HepG2 (cell line): Measurements from ENCODE around the gene MYO16. TPM values are rescaled to one million over a fixed set of nuclear protein-coding genes. Genes with fewer than 3 reads are reported as not detected.

ENCODE experiments used
- ATAC-seq: fragments of 200-7000 bp; cut with Tn5 transposase; 3 replicates; pipeline ENCODE4 v1.9.1; 2020; ENCODE audit warnings: mild to moderate bottlenecking, moderate library complexity
- BruUV-seq: library from RNA; stranded (reverse); fragments of 400-500 nt; replicated peaks from 2 replicates; lab custom pipeline; 2021; lab: Mats Ljungman, UMichigan
- CTCF ChIA-PET: fragments of 300-600 bp; formaldehyde crosslinking; extraction: SDS; loops from one replicate; lab custom pipeline; 2021; ENCODE audit warnings: low total read pairs, inconsistent platforms, low intra/inter-chr PET ratio; lab: Yijun Ruan, JAX
- POLR2A ChIA-PET: fragments of 350-600 bp; sonication (Branson Sonifier 250); formaldehyde crosslinking; loops from one replicate; lab custom pipeline; 2020; ENCODE audit warnings: antibody characterized with exemption, inconsistent platforms; lab: Yijun Ruan, JAX
- DNase-seq: peaks from one replicate; pipeline ENCODE4 v3.0.0-alpha.2; 2015; ENCODE audit warnings: low spot score
- FAIRE-seq: peaks from 3 replicates; lab custom pipeline; 2011; peaks lifted over from hg19 to GRCh38; lab: Jason Lieb, UNC
- H2AFZ ChIP-seq: one replicate; pipeline ENCODE4 v1.6.1; 2011; ENCODE audit warnings: low read length, inconsistent platforms
- H3K27ac ChIP-seq: fragments of 300-600 bp; 3 replicates; pipeline ENCODE4 v1.8.0; 2011; ENCODE audit warnings: mixed run types, mild to moderate bottlenecking, mixed read lengths, low read length, inconsistent platforms; ENCODE audit not compliant: insufficient read depth; ENCODE audit errors: extremely low read length
- H3K27me3 ChIP-seq, 2 experiments: fragments of 200-600 bp in 1 of 2; 2 replicates in 1 of 2; 3 replicates in 1 of 2; pipeline versions ENCODE4 v1.6.0 to v1.8.0; 2011; ENCODE audit warnings: low read length in 2 of 2, mild to moderate bottlenecking in 2 of 2, moderate library complexity in 2 of 2, inconsistent platforms in 1 of 2; ENCODE audit not compliant: insufficient read depth in 2 of 2, control insufficient read depth in 1 of 2
- H3K36me3 ChIP-seq, 2 experiments: fragments of 200-600 bp in 1 of 2; replicated peaks in 1 of 2; 2 replicates in 1 of 2; 3 replicates in 1 of 2; pipeline versions ENCODE4 v1.5.1 to v1.8.0; 2011; ENCODE audit warnings: low read length in 2 of 2, inconsistent platforms in 1 of 2; ENCODE audit not compliant: insufficient read depth in 2 of 2, control insufficient read depth in 1 of 2
- H3K4me1 ChIP-seq: 2 replicates; pipeline ENCODE4 v1.5.1; 2012; ENCODE audit warnings: low read length, inconsistent platforms; ENCODE audit not compliant: insufficient read depth
- H3K4me2 ChIP-seq: 2 replicates; pipeline ENCODE4 v1.6.0; 2011; ENCODE audit warnings: low read depth, low read length, inconsistent platforms
- H3K4me3 ChIP-seq, 3 experiments: fragments of 200-600 bp in 1 of 3; sonication (generic), shearing (Covaris generic) in 1 of 3; replicated peaks in 1 of 3; 2 replicates each; pipeline ENCODE4 v1.5.1; 2011 to 2016; ENCODE audit warnings: low read length in 3 of 3, inconsistent platforms in 2 of 3, low read depth in 2 of 3, mild to moderate bottlenecking in 2 of 3, control low read depth in 1 of 3, mixed read lengths in 1 of 3; ENCODE audit not compliant: insufficient read depth in 1 of 3
- H3K79me2 ChIP-seq: one replicate; pipeline ENCODE4 v1.6.1; 2011; ENCODE audit warnings: low read length, inconsistent platforms; ENCODE audit not compliant: insufficient read depth
- H3K9ac ChIP-seq: 2 replicates; pipeline ENCODE4 v1.6.0; 2011; ENCODE audit warnings: mild to moderate bottlenecking, low read depth, low read length, inconsistent platforms; ENCODE audit not compliant: insufficient read depth
- H3K9me3 ChIP-seq: 2 replicates; pipeline ENCODE4 v1.5.1; 2012; ENCODE audit warnings: mild to moderate bottlenecking, low read length
- H4K20me1 ChIP-seq: 2 replicates; pipeline ENCODE4 v1.6.0; 2011; ENCODE audit warnings: inconsistent platforms, mild to moderate bottlenecking, low read length, moderate library complexity; ENCODE audit not compliant: insufficient read depth
- FOXP4 ChIP-seq: sonication (generic); formaldehyde crosslinking; IDR thresholded peaks from 2 replicates; pipeline ENCODE4 v1.4.0; 2020; ENCODE audit warnings: missing genetic modification reagents
- HOXA9 ChIP-seq: sonication (generic); formaldehyde crosslinking; IDR thresholded peaks from 2 replicates; pipeline ENCODE4 v1.8.1; 2022; ENCODE audit warnings: missing genetic modification reagents, mild to moderate bottlenecking, moderate library complexity, borderline replicate concordance
- MNT ChIP-seq: fragments of 450-650 bp; IDR thresholded peaks from 2 replicates; pipeline ENCODE4 v1.6.1; 2016
- RBFOX2 ChIP-seq: fragments of 200-400 bp; formaldehyde crosslinking; IDR thresholded peaks from 2 replicates; pipeline ENCODE4 v1.6.1; 2017; ENCODE audit warnings: low read depth, mild to moderate bottlenecking, low read length
- TCF12 ChIP-seq, 2 experiments: fragments of 450-650 bp in 1 of 2; sonication (generic) in 1 of 2; formaldehyde crosslinking in 1 of 2; IDR thresholded peaks; 2 replicates each; pipeline versions ENCODE4 v1.6.1 to v1.8.0; 2017 to 2022; ENCODE audit warnings: antibody characterized with exemption in 1 of 2, mild to moderate bottlenecking in 1 of 2, missing genetic modification reagents in 1 of 2, moderate library complexity in 1 of 2
- ZBTB1 ChIP-seq: sonication (generic); formaldehyde crosslinking; IDR thresholded peaks from 2 replicates; pipeline ENCODE4 v1.4.0; 2020; ENCODE audit warnings: missing genetic modification reagents, borderline replicate concordance
- ZBTB37 ChIP-seq: sonication (generic); formaldehyde crosslinking; IDR thresholded peaks from 2 replicates; pipeline ENCODE4 v1.4.0; 2020; ENCODE audit warnings: mild to moderate bottlenecking, missing genetic modification reagents
- ZBTB44 ChIP-seq: sonication (generic); formaldehyde crosslinking; IDR thresholded peaks from 2 replicates; pipeline ENCODE4 v1.4.0; 2020; ENCODE audit warnings: missing genetic modification reagents
- ZNF44 ChIP-seq: sonication (generic); formaldehyde crosslinking; IDR thresholded peaks from 2 replicates; pipeline ENCODE4 v1.5.1; 2020; ENCODE audit warnings: mild to moderate bottlenecking, missing genetic modification reagents
- ZNF569 ChIP-seq: sonication (generic); formaldehyde crosslinking; IDR thresholded peaks from 2 replicates; pipeline ENCODE4 v1.5.0; 2020; ENCODE audit warnings: mild to moderate bottlenecking, missing genetic modification reagents, moderate library complexity, borderline replicate concordance
- ZNF782 ChIP-seq: sonication (generic); formaldehyde crosslinking; IDR thresholded peaks from 2 replicates; pipeline ENCODE4 v1.4.0; 2020; ENCODE audit warnings: missing genetic modification reagents, mild to moderate bottlenecking, borderline replicate concordance
- ZSCAN5A ChIP-seq: sonication (generic); formaldehyde crosslinking; IDR thresholded peaks from 2 replicates; pipeline ENCODE4 v1.8.0; 2022; ENCODE audit warnings: mild to moderate bottlenecking, missing genetic modification reagents, borderline replicate concordance
- WGBS: methylation state at CpG from one replicate; pipeline ENCODE4 v1.1.6; 2017; ENCODE audit warnings: low lambda C conversion rate; 5-methylcytosine and 5-hydroxymethylcytosine counted together
- in situ Hi-C: cut with HindIII; loops from 2 replicates; pipeline ENCODE4 v1.10.0; 2017; ENCODE audit warnings: low pct_unique_long_range_greater_than_20kb; ENCODE audit not compliant: extremely low pct_ligation_motif_present
- intact Hi-C: fragments of 100-400 bp; cut with micrococcal nuclease; formaldehyde crosslinking; loops from one replicate; pipeline ENCODE4 v1.10.0; 2022; ENCODE audit not compliant: unreplicated experiment
- polyA plus RNA-seq, 8 experiments: library from polyadenylated mRNA; depleted of rRNA in 3 of 8; stranded (reverse) in 7 of 8; unstranded in 1 of 8; fragments of >200 nt; fragmentation: Illumina TruSeq in 4 of 8; extraction: Trizol in 4 of 8; gene quantifications; 2 replicates each; pipeline versions ENCODE4 v1.2.1 to v1.2.3, GENCODE V29; 2011 to 2016; ENCODE audit warnings: low read depth in 4 of 8, missing spikeins in 1 of 8, mixed read lengths in 1 of 8; ENCODE audit not compliant: insufficient read depth in 1 of 8
- total RNA-seq, 5 experiments: library from RNA; depleted of rRNA; stranded (reverse); fragments of >200 nt; fragmentation: Illumina TruSeq; extraction: Trizol; gene quantifications; 2 replicates each; pipeline ENCODE4 v1.2.3, GENCODE V29; 2016; ENCODE audit warnings: low read depth in 1 of 5

MYO16 gene
- total and polyA plus RNA-seq, 2 of the 13 experiments (the other 11 are each of a cell fraction or from before 2014, with no cell fraction given), result not detected

- TF ChIP-seq ZSCAN5A (CRISPR knock-in tag) (no peak), RBFOX2 (no peak), MNT (no peak), ZBTB37 (CRISPR knock-in tag) (no peak), HOXA9 (no peak), ZBTB44 (no peak), ZBTB1 (CRISPR knock-in tag) (no peak), FOXP4 (no peak), ZNF44 (CRISPR knock-in tag) (no peak), ZNF569 (CRISPR knock-in tag) (no peak), TCF12 (IDR thresholded peaks at IDR 0.05) (no peak), TCF12 (CRISPR knock-in tag; IDR thresholded peaks at IDR 0.05) (no peak), ZNF782 (CRISPR knock-in tag) (no peak)
- in situ Hi-C loops, result no loop called here
- H3K4me1 ChIP-seq, result no peaks in the 10 kb centered on the region
- no peaks in the 10 kb centered on the region for H4K20me1 ChIP-seq
- H3K4me2 ChIP-seq, result no peak overlapping the region
- H3K27ac ChIP-seq, result no peak overlapping the region
- H3K36me3 ChIP-seq, result no peaks in the 10 kb centered on the region
- H2AFZ ChIP-seq, result no peak overlapping the region
- WGBS, result 0% methylated on average over 1 of the region's 1 CpG
- POLR2A ChIA-PET, result no interaction called here
- CTCF ChIA-PET, result no interaction called here
- DNase-seq (no peak), FAIRE-seq (no peak), ATAC-seq (no peak)
- H3K79me2 ChIP-seq, result no peaks in the 10 kb centered on the region
- no peaks in the 10 kb centered on the region for H3K27me3 ChIP-seq
- no TSS peak for BruUV-seq
- H3K9me3 ChIP-seq, result peaks cover 57% of the 10 kb centered on the region
- no peak overlapping the region for H3K4me3 ChIP-seq
- intact Hi-C loops, result loop anchor here (10.0 kb wide), 1 partner anchor 531 kb away; the partner anchor contains the start of gene IRS2
- H3K9ac ChIP-seq, result no peak overlapping the region
These were observed 623.9 kb downstream of the MYO16 start for GRCh38 chr13:109253316-109253715.
